Measurements from ENCODE around the gene ADGRB2.

- TF ChIP-seq CTCF (tag by site-specific recombination; IDR thresholded peaks at IDR 0.05) (peak; percentile 68), ZNF660 (tag by site-specific recombination; IDR thresholded peaks at IDR 0.05) (peak; percentile 90), ZNF324 (tag by site-specific recombination; IDR thresholded peaks at IDR 0.05) (no peak), ZSCAN16 (tag by site-specific recombination; IDR thresholded peaks at IDR 0.05) (no peak), ZNF174 (tag by site-specific recombination; IDR thresholded peaks at IDR 0.05) (no peak), HOXA7 (CRISPR knock-in tag; IDR thresholded peaks at IDR 0.05; ENCODE audit: borderline replicate concordance) (no peak), ZNF274 (IDR thresholded peaks at IDR 0.05; ENCODE audit: low read length) (no peak), ZNF274 (tag by site-specific recombination; IDR thresholded peaks at IDR 0.05; ENCODE audit: borderline replicate concordance) (no peak)
Measured at GRCh38 chr1:31762726-31763670, 1.1 kb downstream of the ADGRB2 start.
